ENCODE data around the gene METTL22.

DNA sequence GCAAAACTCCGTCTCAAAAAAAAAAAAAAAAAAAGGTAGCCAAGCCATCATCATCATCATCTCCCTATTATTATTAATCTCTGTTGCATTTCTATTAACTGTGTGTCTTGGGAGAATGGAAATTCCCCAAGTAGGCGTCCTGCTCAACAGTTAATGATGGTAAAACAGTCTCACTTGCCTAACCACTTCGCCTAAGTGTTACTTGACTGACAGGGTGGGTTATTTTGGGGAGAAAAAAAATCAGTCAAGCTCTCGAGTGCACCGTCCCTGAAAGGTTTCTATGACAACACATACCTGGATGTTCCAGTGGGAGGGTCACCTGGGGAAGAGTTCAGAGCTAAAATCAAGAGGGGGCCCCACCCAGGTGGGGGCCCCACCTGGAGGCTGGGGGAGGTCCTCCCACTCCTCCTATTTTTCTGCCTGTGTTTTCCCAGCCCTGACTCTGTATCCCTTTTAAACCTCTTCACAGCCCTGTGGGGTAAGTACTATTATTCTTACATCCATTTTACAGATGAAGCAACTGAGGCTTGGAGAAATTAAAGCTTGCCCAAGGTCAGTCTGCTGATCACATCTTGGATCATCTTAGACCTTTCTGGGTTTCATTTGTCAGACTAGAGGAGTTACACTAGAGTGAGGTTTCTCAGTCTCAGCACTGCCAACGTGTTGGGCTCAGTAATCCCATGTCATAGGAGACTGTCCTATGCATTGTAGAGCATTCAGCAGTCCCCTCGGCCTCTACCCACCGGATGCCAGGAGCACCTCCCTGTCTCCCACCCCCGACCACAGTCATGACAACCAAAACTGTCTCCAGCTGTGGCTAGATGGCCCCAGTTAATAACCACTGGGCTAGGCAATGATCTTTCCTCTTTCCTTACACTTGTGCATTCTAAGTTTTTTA is 41.9 kb downstream of the METTL22 start:
- TF ChIP-seq, protein P1, sequence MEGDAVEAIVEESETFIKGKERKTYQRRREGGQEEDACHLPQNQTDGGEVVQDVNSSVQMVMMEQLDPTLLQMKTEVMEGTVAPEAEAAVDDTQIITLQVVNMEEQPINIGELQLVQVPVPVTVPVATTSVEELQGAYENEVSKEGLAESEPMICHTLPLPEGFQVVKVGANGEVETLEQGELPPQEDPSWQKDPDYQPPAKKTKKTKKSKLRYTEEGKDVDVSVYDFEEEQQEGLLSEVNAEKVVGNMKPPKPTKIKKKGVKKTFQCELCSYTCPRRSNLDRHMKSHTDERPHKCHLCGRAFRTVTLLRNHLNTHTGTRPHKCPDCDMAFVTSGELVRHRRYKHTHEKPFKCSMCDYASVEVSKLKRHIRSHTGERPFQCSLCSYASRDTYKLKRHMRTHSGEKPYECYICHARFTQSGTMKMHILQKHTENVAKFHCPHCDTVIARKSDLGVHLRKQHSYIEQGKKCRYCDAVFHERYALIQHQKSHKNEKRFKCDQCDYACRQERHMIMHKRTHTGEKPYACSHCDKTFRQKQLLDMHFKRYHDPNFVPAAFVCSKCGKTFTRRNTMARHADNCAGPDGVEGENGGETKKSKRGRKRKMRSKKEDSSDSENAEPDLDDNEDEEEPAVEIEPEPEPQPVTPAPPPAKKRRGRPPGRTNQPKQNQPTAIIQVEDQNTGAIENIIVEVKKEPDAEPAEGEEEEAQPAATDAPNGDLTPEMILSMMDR (IDR thresholded peaks at IDR 0.05), result no peak
- TF ChIP-seq EZH2 (IDR thresholded peaks at IDR 0.05; ENCODE audit: borderline replicate concordance, insufficient read depth, low read depth, low read length, poor library complexity, severe bottlenecking), result no peak

Data from B cell (primary cell).